Endothelial cell (in vitro differentiated cells): ENCODE results near the gene MAGED1. TPM values are rescaled to one million over a fixed set of nuclear protein-coding genes. Genes with fewer than 3 reads are reported as not detected.

Experiments
- DNase-seq: peaks from one replicate; pipeline ENCODE4 v3.0.0; 2021; ENCODE audit warnings: low spot score
- H3K27ac Mint-ChIP-seq: one replicate; pipeline ENCODE4 v1.8.0; 2021; ENCODE audit warnings: mixed read lengths, inconsistent platforms; ENCODE audit not compliant: unreplicated experiment
- H3K27me3 Mint-ChIP-seq: one replicate; pipeline ENCODE4 v1.8.0; 2021; ENCODE audit warnings: mild to moderate bottlenecking, moderate library complexity, mixed read lengths, inconsistent platforms; ENCODE audit not compliant: unreplicated experiment
- H3K36me3 Mint-ChIP-seq: one replicate; pipeline ENCODE4 v1.8.0; 2021; ENCODE audit warnings: mild to moderate bottlenecking, low read depth, mixed read lengths, inconsistent platforms; ENCODE audit not compliant: unreplicated experiment
- H3K4me1 Mint-ChIP-seq: one replicate; pipeline ENCODE4 v1.8.0; 2021; ENCODE audit warnings: mild to moderate bottlenecking, mixed read lengths, inconsistent platforms; ENCODE audit not compliant: unreplicated experiment
- H3K4me3 Mint-ChIP-seq: one replicate; pipeline ENCODE4 v1.8.0; 2021; ENCODE audit warnings: mild to moderate bottlenecking, mixed read lengths, inconsistent platforms; ENCODE audit not compliant: unreplicated experiment
- H3K9me3 Mint-ChIP-seq: one replicate; pipeline ENCODE4 v1.8.0; 2021; ENCODE audit warnings: mixed read lengths, inconsistent platforms; ENCODE audit not compliant: unreplicated experiment
- CTCF ChIP-seq: fragments of 200-600 bp; sonication (generic); IDR thresholded peaks from one replicate; pipeline ENCODE4 v1.5.0; 2021; ENCODE audit warnings: antibody characterized with exemption; ENCODE audit not compliant: unreplicated experiment
- total RNA-seq: library from RNA; stranded (reverse); fragmentation: NEBNext Ultra II Directional; extraction: Animal tissue kit (Norgen Biotek cat#: 25700); gene quantifications from one replicate; pipeline ENCODE4 v1.2.1, GENCODE V29; 2021; ENCODE audit not compliant: unreplicated experiment

The MAGED1 gene
- total RNA-seq, 1 donor from 2014 or later, result 196 TPM

- peaks cover 2% of the 10 kb centered on the region for H3K4me1 Mint-ChIP-seq
- no peak overlapping the region for H3K27ac Mint-ChIP-seq
Measured at GRCh38 chrX:51852621-51853020, 40.8 kb upstream of the MAGED1 start.

GRCh38 chrX:51853251-51853650 lies 40.2 kb upstream of the MAGED1 start:
- H3K27me3 Mint-ChIP-seq, result no peaks in the 10 kb centered on the region
- TF ChIP-seq CTCF, result no peak
- DNase-seq, result no peak
- H3K4me1 Mint-ChIP-seq, result peaks cover 2% of the 10 kb centered on the region
- peaks cover 10% of the 10 kb centered on the region for H3K36me3 Mint-ChIP-seq
- H3K4me3 Mint-ChIP-seq, result no peak overlapping the region
- no peaks in the 10 kb centered on the region for H3K9me3 Mint-ChIP-seq
- H3K27ac Mint-ChIP-seq, result no peak overlapping the region

More at GRCh38 chrX:51852621-51853020, 40.8 kb upstream of the MAGED1 start:
- Mint-ChIP-seq H3K4me3 (no peak overlapping the region), H3K36me3 (peaks cover 10% of the 10 kb centered on the region), H3K9me3 (no peaks in the 10 kb centered on the region), H3K27me3 (no peaks in the 10 kb centered on the region)
- TF ChIP-seq CTCF, result no peak
- no peak for DNase-seq

- no peak for DNase-seq
- Mint-ChIP-seq H3K36me3 (peaks cover 10% of the 10 kb centered on the region), H3K4me3 (no peak overlapping the region), H3K4me1 (peaks cover 2% of the 10 kb centered on the region), H3K9me3 (no peaks in the 10 kb centered on the region), H3K27me3 (peaks cover 3% of the 10 kb centered on the region), H3K27ac (no peak overlapping the region)
- TF ChIP-seq CTCF, result no peak
Measured at GRCh38 chrX:51855698-51856097, 37.7 kb upstream of the MAGED1 start.

GRCh38 chrX:51857159-51857733 lies 36.2 kb upstream of the MAGED1 start:
- DNase-seq, result no peak
- no peak overlapping the region for H3K27ac Mint-ChIP-seq
- H3K4me1 Mint-ChIP-seq, result no peaks in the 10 kb centered on the region
- H3K27me3 Mint-ChIP-seq, result peaks cover 3% of the 10 kb centered on the region
- no peaks in the 10 kb centered on the region for H3K9me3 Mint-ChIP-seq
- H3K36me3 Mint-ChIP-seq, result peaks cover 10% of the 10 kb centered on the region
- no peak overlapping the region for H3K4me3 Mint-ChIP-seq
- TF ChIP-seq CTCF, result no peak

GRCh38 chrX:51860679-51861078 lies 32.7 kb upstream of the MAGED1 start:
- Mint-ChIP-seq H3K4me3 (no peak overlapping the region), H3K4me1 (no peaks in the 10 kb centered on the region), H3K27ac (no peak overlapping the region), H3K27me3 (peaks cover 3% of the 10 kb centered on the region), H3K9me3 (no peaks in the 10 kb centered on the region), H3K36me3 (peaks cover 5% of the 10 kb centered on the region)
- no peak for TF ChIP-seq CTCF
- peak; percentile 7 for DNase-seq
